Testis (tissue), 3 donors: ENCODE measurements around the gene P2RY12. TPM values are rescaled to one million over a fixed set of nuclear protein-coding genes. Genes with fewer than 3 reads are reported as not detected.
A peak's percentile ranks its signal among the peaks of the same experiment; 100 is the strongest.

Experiments
- DNase-seq: peaks from one replicate; pipeline ENCODE4 v3.0.0-alpha.2; 2019
- H3K27ac ChIP-seq, 2 donors: fragments of 200-600 bp; sonication (generic); one replicate each; pipeline ENCODE4 v1.5.1; 2019
- H3K27me3 ChIP-seq: fragments of 200-600 bp; sonication (generic); one replicate; pipeline ENCODE4 v1.5.1; 2019
- H3K36me3 ChIP-seq: fragments of 200-600 bp; sonication (generic); one replicate; pipeline ENCODE4 v1.5.1; 2017; ENCODE audit warnings: low read depth; ENCODE audit errors: missing control alignments
- H3K4me1 ChIP-seq: fragments of 200-600 bp; sonication (generic); one replicate; pipeline ENCODE4 v1.5.1; 2019
- H3K4me3 ChIP-seq, 2 donors: fragments of 200-600 bp; sonication (generic); one replicate each; pipeline ENCODE4 v1.5.1; 2017 to 2019
- H3K9me3 ChIP-seq: fragments of 200-600 bp; sonication (generic); one replicate; pipeline ENCODE4 v1.5.1; 2017
- CTCF ChIP-seq, 3 experiments: fragments of 450-650 bp in 2 of 3; fragments of 200-600 bp in 1 of 3; sonication (generic) in 1 of 3; IDR thresholded peaks; one replicate each; pipeline ENCODE4 v1.5.1; 2016 to 2019; ENCODE audit warnings: antibody characterized with exemption in 3 of 3, mild to moderate bottlenecking in 2 of 3, moderate library complexity in 1 of 3
- POLR2A ChIP-seq: fragments of 450-650 bp; IDR thresholded peaks from one replicate; pipeline ENCODE4 v1.6.1; 2017; ENCODE audit warnings: antibody characterized with exemption, mild to moderate bottlenecking, moderate library complexity
- WGBS, 2 donors: methylation state at CpG; one replicate each; pipeline ENCODE4 v1.1.5; 2018; 5-methylcytosine and 5-hydroxymethylcytosine counted together
- intact Hi-C: fragments of 100-400 bp; cut with DNase I; formaldehyde crosslinking; loops from one replicate; pipeline ENCODE4 v1.15.1; 2023; ENCODE audit warnings: low total_unique reads
- polyA plus RNA-seq: library from polyadenylated mRNA; stranded (reverse); fragments of 350-450 nt; fragmentation: Illumina TruSeq; extraction: RNeasy Lipid Tissue Mini Kit (QIAGEN cat#74804); gene quantifications from one replicate; pipeline ENCODE4 v1.2.3, GENCODE V29; 2014; ENCODE audit warnings: low read depth, low replicate concordance; ENCODE audit not compliant: insufficient read depth
- total RNA-seq, 2 donors: library from RNA; depleted of rRNA; stranded (reverse); fragments of >200 nt; gene quantifications; one replicate each; pipeline ENCODE4 v1.2.3, GENCODE V29; 2016

The P2RY12 gene
- total and polyA plus RNA-seq, 3 donors from 2014 or later = 0.47 TPM; not detected in 2

DNA sequence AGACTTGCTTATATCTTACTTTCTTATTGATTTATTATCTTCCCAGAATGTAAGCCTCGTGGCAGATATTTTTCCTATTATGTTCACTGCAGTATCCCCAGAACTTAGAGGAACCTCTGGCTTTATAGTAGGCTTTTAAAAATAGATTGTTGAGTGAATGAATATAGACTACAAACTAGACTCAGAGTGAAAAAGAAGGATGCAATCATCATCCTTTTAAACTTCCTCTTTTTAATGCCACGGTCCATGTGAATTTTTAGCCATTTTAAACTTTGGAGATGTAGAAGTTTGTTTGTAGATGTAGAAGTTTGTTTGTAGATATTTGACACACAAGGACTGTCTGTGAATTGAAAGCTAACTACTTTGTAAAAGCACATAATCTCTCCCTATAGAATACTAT lies 7.2 kb upstream of the P2RY12 start:
- no peak for TF ChIP-seq CTCF (IDR thresholded peaks at IDR 0.05)
- no peak for TF ChIP-seq POLR2A
- H3K9me3 ChIP-seq = no peaks in the 10 kb centered on the region
- intact Hi-C loops = no loop called here
- H3K4me1 ChIP-seq = no peaks in the 10 kb centered on the region
- no peak for DNase-seq
- 71 to 83% methylated on average over 2 of the region's 2 CpGs for WGBS, 2 donors
- no peak overlapping the region for H3K4me3 ChIP-seq
- no peaks in the 10 kb centered on the region for H3K27me3 ChIP-seq
- H3K27ac ChIP-seq = no peak overlapping the region
- H3K36me3 ChIP-seq = no peaks in the 10 kb centered on the region

- TF ChIP-seq POLR2A = no peak
- no peak for TF ChIP-seq CTCF (IDR thresholded peaks at IDR 0.05)
- Histone ChIP-seq H3K36me3 (no peaks in the 10 kb centered on the region), H3K9me3 (no peaks in the 10 kb centered on the region), H3K27me3 (no peaks in the 10 kb centered on the region), H3K4me3 (no peak overlapping the region), H3K4me1 (peaks cover 4% of the 10 kb centered on the region), H3K27ac (no peak overlapping the region)
- 87 to 90% methylated on average over 8 to 9 of the region's 9 CpGs for WGBS, 2 donors
- intact Hi-C loops = no loop called here
- DNase-seq = no peak
Observed at GRCh38 chr3:151387842-151388241, 3.3 kb upstream of the P2RY12 start.

GRCh38 chr3:151387432-151387831 lies 2.9 kb upstream of the P2RY12 start:
- Histone ChIP-seq H3K27ac (no peak overlapping the region), H3K9me3 (no peaks in the 10 kb centered on the region), H3K4me1 (peaks cover 4% of the 10 kb centered on the region), H3K4me3 (no peak overlapping the region), H3K27me3 (no peaks in the 10 kb centered on the region), H3K36me3 (no peaks in the 10 kb centered on the region)
- WGBS, 2 donors = 88 to 92% methylated on average over 3 to 5 of the region's 5 CpGs
- DNase-seq = no peak
- no peak for TF ChIP-seq POLR2A
- no peak for TF ChIP-seq CTCF (IDR thresholded peaks at IDR 0.05)
- intact Hi-C loops = no loop called here

DNA sequence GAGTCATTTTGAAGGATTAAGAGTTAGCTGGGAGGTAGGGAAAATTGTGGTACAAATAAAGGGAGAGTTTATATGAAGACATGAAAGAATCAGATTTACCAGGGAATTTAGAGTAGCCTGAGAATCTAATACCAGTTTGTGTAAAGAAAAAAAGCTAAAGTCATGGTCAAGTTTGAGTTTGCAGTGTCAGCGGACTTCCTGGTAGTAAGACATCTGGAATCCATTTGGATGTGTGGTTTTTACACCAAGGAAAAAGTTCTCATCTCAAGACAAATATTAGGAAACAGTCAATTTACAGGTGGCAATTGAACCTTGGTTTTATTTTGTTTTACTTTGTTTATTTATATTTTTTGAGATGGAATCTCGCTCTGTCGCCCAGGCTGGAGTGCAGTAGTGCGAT lies 1.5 kb upstream of the P2RY12 start:
- no peak overlapping the region for H3K4me3 ChIP-seq
- WGBS, 2 donors = 79 to 95% methylated on average over 4 of the region's 4 CpGs
- no peaks in the 10 kb centered on the region for H3K36me3 ChIP-seq
- no peak for TF ChIP-seq CTCF (IDR thresholded peaks at IDR 0.05)
- no peak for TF ChIP-seq POLR2A
- no peak overlapping the region for H3K27ac ChIP-seq
- H3K4me1 ChIP-seq = peaks cover 7% of the 10 kb centered on the region
- no peaks in the 10 kb centered on the region for H3K27me3 ChIP-seq
- no peaks in the 10 kb centered on the region for H3K9me3 ChIP-seq
- DNase-seq = no peak
- intact Hi-C loops = no loop called here

GRCh38 chr3:151383956-151384355 lies 597 bp downstream of the P2RY12 start:
- H3K4me3 ChIP-seq = peak overlapping the region in 1 of 2 donors; percentile 1
- WGBS, 2 donors = 50 to 55% methylated on average over 3 of the region's 3 CpGs

More at GRCh38 chr3:151383956-151384355, 597 bp downstream of the P2RY12 start:
- Histone ChIP-seq H3K27ac (no peak overlapping the region), H3K4me1 (peaks cover 7% of the 10 kb centered on the region), H3K9me3 (no peaks in the 10 kb centered on the region), H3K36me3 (no peaks in the 10 kb centered on the region), H3K27me3 (no peaks in the 10 kb centered on the region)
- TF ChIP-seq POLR2A (no peak), CTCF (IDR thresholded peaks at IDR 0.05) (no peak)
- intact Hi-C loops = no loop called here
- DNase-seq = no peak
